ENCODE data around the gene GSS. TPM values are rescaled to one million over a fixed set of nuclear protein-coding genes. Genes with fewer than 3 reads are reported as not detected.

The GSS gene
- total RNA-seq, 1 donor from 2014 or later: 30.0 TPM

DNA sequence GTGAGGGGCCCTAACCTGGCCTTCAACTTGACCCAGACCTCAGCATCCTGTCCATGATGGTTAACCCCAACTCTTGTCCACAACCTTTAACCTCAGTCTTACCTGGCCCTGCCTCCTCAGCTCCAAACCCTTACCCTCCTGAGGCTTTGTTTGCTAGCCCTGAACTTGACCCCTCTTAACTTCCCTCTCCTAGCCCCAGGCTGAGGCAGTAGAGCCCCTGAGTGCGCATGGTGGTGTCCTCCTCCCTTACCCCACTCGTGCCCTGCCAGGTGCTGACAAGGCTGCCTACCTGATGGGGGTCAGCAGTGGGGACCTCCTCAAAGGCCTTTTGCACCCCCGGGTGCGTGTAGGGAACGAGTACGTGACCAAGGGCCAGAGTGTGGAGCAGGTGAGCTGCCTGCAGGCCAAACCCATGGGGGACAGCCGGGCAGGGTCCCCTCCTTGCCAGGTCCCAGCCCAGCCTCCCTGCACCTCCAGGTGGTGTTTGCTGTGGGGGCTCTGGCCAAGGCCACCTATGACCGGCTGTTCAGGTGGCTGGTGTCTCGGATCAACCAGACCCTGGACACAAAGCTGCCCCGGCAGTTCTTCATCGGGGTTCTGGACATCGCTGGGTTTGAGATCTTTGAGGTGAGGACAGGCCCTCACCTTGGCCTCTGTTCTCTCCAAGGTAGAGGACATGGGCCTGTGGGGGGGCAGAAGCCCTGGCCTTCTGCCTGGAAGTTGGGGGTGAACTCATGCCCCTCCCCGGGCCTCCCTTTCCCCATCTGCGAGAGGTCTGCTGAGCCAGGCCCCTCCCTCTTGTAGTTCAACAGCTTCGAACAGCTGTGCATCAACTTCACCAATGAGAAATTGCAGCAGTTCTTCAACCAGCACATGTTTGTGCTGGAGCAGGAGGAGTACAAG is 31.9 kb upstream of the GSS start:
- no peak overlapping the region for H3K27ac ChIP-seq
- TF ChIP-seq, protein P1, sequence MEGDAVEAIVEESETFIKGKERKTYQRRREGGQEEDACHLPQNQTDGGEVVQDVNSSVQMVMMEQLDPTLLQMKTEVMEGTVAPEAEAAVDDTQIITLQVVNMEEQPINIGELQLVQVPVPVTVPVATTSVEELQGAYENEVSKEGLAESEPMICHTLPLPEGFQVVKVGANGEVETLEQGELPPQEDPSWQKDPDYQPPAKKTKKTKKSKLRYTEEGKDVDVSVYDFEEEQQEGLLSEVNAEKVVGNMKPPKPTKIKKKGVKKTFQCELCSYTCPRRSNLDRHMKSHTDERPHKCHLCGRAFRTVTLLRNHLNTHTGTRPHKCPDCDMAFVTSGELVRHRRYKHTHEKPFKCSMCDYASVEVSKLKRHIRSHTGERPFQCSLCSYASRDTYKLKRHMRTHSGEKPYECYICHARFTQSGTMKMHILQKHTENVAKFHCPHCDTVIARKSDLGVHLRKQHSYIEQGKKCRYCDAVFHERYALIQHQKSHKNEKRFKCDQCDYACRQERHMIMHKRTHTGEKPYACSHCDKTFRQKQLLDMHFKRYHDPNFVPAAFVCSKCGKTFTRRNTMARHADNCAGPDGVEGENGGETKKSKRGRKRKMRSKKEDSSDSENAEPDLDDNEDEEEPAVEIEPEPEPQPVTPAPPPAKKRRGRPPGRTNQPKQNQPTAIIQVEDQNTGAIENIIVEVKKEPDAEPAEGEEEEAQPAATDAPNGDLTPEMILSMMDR (IDR thresholded peaks at IDR 0.05): no peak
- ATAC-seq (no peak), DNase-seq (no peak)
- H3K9me3 ChIP-seq: no peaks in the 10 kb centered on the region
- no peaks in the 10 kb centered on the region for H3K36me3 ChIP-seq
- H3K4me1 ChIP-seq: no peaks in the 10 kb centered on the region
- peaks cover 20% of the 10 kb centered on the region for H3K27me3 ChIP-seq
- intact Hi-C loops (cut with DNase I): no loop called here
- H3K4me3 ChIP-seq: no peak overlapping the region

DNA sequence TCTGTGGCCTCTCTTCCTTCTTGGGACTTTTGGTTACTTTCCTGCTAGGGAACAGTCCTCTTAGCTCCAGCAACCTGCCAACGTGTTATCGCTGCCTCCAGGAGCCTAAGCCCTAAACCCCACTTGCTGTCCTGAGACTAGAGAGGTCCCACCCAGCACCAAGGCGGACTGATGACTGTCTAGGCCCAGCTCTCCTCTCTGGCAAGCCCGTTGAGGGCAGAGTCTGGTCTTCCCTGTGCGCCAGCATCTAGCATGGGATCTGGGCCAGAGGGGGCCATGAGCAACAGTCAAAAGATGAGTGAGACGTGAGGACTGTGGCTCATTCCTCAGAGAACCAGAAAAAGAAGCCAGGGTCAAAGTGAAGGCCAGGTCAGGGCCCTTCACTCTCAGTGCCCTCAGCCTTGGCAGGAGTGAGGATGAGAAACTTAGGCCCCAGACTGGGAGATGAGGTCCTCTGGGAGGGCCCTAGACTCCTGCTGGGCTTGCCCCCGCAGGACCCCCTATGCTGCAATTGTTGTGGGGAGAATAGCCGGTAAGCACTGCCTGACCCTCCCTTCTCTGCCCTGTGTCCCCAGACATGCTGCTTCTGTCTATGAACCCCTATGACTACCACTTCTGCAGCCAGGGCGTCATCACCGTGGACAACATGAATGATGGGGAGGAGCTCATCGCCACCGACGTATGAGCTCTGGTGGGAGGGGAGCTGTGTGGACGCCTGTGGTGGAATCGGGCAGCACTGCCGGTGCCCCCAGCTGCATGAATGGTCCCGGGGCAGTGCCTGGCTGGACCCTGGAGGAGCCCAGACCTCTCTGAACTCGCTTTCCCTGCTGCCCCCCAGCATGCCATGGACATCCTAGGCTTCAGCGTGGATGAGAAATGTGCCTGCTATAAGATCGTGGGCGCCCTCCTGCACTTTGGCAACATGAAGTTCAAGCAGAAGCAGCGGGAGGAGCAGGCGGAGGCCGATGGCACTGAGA is 31.0 kb upstream of the GSS start:
- DNase-seq: no peak
- intact Hi-C loops (cut with DNase I): no loop called here

DNA sequence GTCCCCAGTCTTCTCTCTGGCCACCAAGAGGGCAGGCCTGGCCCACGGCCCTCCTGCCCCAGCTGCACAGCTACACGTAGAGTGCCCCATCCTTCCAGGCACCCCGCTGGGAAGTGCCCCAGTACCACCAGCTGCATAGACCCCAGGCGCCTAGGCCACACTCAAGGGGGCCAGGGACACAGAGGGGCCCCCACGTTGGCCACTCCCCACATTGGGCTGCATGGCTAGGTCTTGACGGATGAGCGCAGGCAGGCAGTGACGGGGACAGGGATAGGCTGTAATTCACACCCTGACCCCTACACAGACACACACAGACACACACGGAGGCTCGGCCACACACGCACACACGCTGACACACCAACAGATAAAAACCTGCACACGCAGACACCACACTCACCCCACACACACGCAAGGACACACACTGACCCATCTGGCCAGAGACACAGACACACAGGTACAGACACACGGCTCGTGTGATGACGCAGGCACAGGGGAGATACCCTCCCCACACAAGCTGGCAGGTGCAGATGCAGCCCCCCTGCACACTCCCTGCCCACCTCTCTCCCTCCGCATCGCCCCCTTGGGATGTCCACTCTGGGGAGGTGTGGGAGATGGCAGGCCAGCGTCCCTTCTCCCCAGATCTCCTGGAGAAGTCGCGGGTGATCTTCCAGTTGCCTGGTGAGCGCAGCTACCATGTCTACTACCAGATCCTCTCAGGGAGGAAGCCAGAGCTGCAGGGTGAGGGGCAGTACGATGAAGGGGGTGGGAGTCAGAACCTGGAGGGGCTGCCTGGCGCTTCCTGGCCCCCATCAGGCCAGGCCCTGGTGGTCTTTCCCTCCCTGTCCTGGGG is 30.1 kb upstream of the GSS start:
- Histone ChIP-seq H3K27me3 (peaks cover 20% of the 10 kb centered on the region), H3K9me3 (no peaks in the 10 kb centered on the region), H3K4me3 (no peak overlapping the region), H3K27ac (no peak overlapping the region), H3K36me3 (no peaks in the 10 kb centered on the region), H3K4me1 (no peaks in the 10 kb centered on the region)
- DNase-seq (no peak), ATAC-seq (no peak)
- TF ChIP-seq, protein P1 (IDR thresholded peaks at IDR 0.05): no peak
- intact Hi-C loops (cut with DNase I): no loop called here

More for the DNA sequence above, 31.0 kb upstream of the GSS start:
- Histone ChIP-seq H3K4me1 (no peaks in the 10 kb centered on the region), H3K27ac (no peak overlapping the region), H3K27me3 (peaks cover 20% of the 10 kb centered on the region), H3K36me3 (no peaks in the 10 kb centered on the region), H3K9me3 (no peaks in the 10 kb centered on the region), H3K4me3 (no peak overlapping the region)
- TF ChIP-seq, protein P1 (IDR thresholded peaks at IDR 0.05): no peak
- ATAC-seq: no peak

DNA sequence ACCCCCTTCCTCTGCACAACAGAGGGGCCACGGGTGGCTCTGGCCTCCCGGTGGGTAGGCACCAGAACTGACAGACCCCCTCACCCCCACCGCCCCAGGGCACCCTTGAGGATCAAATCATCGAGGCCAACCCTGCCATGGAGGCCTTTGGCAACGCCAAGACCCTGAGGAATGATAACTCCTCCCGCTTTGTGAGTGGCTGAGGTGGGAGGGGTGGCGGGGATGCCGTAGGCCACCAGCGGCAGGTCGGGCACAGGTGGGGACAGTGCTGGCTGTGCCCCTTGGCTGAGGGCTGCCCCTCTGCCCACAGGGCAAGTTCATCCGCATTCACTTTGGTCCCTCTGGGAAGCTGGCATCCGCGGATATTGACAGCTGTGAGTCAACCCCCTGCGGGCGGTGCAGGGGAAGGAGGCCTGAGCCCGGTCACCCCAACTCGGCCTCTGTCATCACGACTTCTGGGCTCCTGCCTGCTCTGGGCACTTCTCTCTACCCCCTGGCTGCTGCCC is 29.2 kb upstream of the GSS start:
- H3K27ac ChIP-seq: no peak overlapping the region
- no peak overlapping the region for H3K4me3 ChIP-seq
- TF ChIP-seq, protein P1 (IDR thresholded peaks at IDR 0.05): no peak
- H3K4me1 ChIP-seq: no peaks in the 10 kb centered on the region
- H3K36me3 ChIP-seq: no peaks in the 10 kb centered on the region
- no peaks in the 10 kb centered on the region for H3K9me3 ChIP-seq
- DNase-seq: no peak
- ATAC-seq: no peak
- peaks cover 20% of the 10 kb centered on the region for H3K27me3 ChIP-seq
- intact Hi-C loops (cut with DNase I): no loop called here
